Iris pigment epithelial cell (primary cell): ENCODE measurements around the gene SLC7A6OS.

Experiments used
- DNase-seq: peaks from one replicate; pipeline ENCODE4 v3.0.0-alpha.2; 2011; ENCODE audit warnings: low read depth

The SLC7A6OS gene

DNA sequence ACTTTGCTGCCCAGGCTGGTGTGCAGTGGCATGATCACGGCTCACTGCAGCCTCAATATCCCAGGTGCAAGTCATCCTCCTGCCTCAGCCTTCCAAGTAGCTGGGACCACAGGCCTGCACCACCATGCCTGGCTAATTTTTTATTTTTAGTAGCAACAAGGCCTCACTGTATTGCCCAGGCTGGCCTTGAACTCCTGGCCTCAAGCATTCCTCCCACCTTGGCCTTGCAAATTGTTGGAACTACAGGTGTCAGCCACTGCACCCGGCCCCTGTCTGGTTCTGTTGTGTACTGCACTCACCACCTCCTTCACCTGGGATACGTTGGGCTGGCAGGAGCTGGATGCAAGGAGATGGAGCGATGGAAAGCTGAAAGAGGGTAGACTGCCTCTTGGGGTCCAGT is 57.0 kb downstream of the SLC7A6OS start:
- DNase-seq, result no peak

DNA sequence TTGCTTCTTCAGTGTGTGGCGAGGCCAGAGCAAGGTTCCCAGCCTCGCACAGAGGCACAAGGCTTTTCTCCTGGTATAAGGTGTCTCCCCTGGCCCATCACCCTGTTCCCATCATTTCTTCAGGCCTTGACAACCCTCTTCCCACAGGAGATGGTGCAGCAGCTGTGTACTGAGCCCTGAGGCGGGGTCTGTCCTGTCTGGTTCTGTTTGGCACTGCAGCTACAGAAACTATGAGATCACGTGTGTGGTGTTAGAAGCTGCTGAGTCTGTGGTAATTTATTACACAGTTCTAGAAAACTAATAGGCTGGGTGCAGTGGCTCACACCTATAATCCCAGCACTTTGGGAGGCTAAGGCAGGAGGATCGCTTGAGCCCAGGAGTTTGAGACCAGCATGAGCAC is 58.4 kb downstream of the SLC7A6OS start:
- DNase-seq, result no peak

DNA sequence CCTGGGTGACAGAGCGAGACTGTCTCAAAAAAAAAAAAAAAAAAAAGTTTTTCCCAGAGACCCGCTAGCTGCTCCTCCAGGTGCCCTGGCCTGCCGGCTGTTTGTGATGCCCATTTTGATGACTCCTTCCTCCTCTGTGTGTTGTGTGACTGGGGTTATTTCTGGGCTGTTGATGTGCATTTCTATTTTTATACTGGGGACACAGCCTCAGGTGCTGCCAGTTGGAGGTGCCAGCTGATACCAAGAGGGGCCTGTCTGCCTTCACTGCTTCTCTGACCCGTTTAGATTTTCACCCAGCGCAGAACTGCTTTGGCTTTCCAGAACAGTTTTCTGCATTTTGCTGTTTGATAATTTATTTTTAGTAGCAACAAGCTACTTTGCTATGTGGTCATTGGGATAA is 58.9 kb downstream of the SLC7A6OS start:
- DNase-seq, result no peak

DNA sequence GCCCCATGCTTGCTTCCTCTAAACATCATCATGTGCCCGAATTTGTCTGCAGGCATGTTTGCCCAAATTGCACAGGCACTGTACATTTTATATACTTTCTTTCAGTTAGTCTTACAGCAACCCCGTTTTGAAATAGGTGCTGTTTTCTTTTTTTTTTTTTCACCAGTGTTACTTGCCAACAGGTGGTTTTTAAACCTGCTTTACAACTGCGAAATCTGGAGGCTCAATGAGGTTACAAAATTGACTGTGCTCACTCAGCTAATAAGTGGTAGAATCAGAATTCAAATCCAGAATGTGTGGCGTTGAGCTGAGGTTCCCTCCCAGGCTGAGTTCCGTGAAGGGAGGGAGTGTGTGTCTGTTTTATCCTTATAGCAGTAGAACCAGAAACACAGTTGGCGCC is 59.8 kb downstream of the SLC7A6OS start:
- DNase-seq, result no peak

DNA sequence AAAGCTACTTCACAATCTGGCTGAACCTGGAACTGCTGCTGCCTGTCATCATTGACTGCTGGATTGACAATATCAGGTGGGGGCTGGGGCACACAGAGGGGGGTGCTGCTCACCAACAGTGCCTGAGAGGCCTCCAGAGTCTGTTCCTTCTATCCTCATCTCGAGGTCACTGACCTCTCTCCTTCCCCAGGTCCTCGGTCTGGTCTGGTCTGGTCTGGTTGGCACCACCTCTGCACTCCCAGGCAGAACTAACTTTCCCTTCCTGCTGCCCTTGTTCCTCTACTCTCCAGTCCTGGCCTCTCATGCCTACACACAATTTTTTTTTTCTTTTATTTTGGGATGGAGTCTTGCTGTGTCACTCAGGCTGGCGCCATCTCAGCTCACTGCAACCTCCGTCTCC is 61.4 kb downstream of the SLC7A6OS start:
- DNase-seq, result no peak
